Breast epithelium (tissue), 3 donors: ENCODE results near the gene STK40.

ENCODE experiments used
- CTCF ChIP-seq, 3 donors: fragments of 450-650 bp; IDR thresholded peaks; one replicate each; pipeline ENCODE4 v1.5.1; 2016 to 2017; ENCODE audit warnings: antibody characterized with exemption in 3 of 3, mild to moderate bottlenecking in 3 of 3, moderate library complexity in 3 of 3
- POLR2A ChIP-seq: fragments of 450-650 bp; IDR thresholded peaks from one replicate; pipeline ENCODE4 v1.6.1; 2016; ENCODE audit warnings: antibody characterized with exemption, mild to moderate bottlenecking, moderate library complexity
- POLR2AphosphoS5 ChIP-seq, 3 donors: sonication (generic); formaldehyde crosslinking; IDR thresholded peaks; one replicate each; pipeline ENCODE4 v1.6.1; 2017; ENCODE audit warnings: antibody characterized with exemption in 3 of 3

- TF ChIP-seq CTCF (IDR thresholded peaks at IDR 0.05) (no peak), POLR2A (no peak), POLR2AphosphoS5 (IDR thresholded peaks at IDR 0.05) (no peak)
These were observed 4.3 kb downstream of the STK40 start for GRCh38 chr1:36381405-36381804.
